IPS-NIHi7 (cell line): Measurements from ENCODE around the gene DOCK4.
"Not testable (repeated sequence)": the region's sequence is repeated elsewhere in the genome, so short reads cannot be mapped to it uniquely, and the experiment has no call there.

Experiments
- DNase-seq: peaks from one replicate; pipeline ENCODE4 v3.0.0; 2012; ENCODE audit warnings: mixed read lengths; ENCODE audit errors: extremely low spot score

DOCK4 gene

DNA sequence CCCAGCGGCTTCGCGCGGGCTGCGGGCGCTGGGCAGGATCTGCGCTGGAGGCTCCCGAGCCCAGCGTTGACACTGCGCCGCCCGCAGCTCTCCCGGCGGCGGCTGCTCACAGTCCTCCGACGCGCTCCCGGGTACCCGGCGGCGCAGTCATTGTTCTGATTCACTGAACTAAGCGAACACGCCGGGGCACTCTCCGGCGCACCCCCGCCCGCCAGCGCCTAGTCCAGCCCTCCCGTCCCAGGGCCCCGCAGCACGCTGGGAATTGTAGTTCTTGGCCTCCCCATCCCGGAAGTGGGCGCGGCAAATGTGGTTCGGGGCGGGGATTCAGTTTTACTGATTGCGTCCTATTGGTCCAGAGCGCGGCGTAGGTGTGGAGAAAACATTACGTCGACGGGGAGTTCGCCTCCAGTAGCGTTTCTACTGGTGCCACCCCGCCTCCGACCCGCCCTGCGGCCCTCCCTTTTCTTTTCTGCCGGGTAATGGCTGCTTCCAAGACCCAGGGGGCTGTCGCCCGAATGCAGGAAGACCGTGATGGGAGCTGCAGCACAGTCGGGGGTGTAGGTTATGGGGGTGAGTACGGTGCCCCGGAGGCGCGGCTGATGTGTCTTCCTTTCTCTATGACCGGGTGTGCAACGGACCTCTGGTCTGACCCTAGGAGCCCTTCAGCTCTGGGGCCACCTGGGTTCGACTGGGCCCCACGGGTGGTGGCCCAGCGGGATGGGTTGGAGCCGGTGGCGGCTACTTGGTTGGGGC is at the start of gene DOCK4, which contains the start of gene ZNF277:
Gene DOCK4 (minus strand): TSS at position 162 of the 753 bp plus-strand sequence. CDS start 261 bp downstream, outside the sequence.
Gene ZNF277 (plus strand): TSS at position 458 of the 753 bp plus-strand sequence. CDS start 22 bp downstream, at position 480.
- DNase-seq, result peak; percentile 94

DNA sequence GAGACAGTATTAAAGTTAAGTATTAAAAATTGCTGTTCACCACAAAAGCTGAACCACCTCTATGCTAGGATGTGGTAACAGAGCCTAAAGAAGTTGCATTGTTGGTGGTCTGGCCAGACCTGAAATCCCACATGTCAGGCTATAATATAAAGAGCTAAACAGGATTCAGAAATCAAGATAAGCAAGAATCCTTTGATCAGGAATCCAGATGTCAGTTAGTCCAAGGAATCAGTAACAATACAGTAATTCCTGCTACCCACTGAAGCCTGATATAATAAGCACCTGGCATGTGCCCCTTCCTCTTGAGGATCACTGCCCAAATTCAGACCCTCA is 49.2 kb upstream of the DOCK4 start:
- no peak for DNase-seq

- no peak for DNase-seq
Observed at GRCh38 chr7:112254709-112255387, 48.6 kb upstream of the DOCK4 start.

GRCh38 chr7:112254156-112254555 is 48.0 kb upstream of the DOCK4 start:
- DNase-seq, result no peak

DNA sequence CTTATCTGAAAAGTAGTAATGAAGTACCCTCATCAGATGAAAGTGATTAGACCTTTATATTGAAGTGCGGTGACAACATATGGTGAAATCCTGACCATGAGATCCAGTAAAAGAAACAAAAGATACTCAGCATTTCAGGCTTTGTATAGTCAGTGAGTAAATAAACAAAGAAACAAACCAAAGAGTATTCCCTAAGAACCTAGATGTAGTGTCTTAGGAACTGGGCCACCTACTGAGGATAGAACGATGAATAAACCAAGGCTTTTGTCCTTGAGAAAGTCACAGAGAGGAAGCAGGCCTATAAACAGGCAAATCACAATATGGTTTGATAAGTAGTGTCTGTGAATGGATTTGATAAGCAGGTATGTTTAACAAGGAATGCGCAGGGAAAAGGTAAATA is 46.5 kb upstream of the DOCK4 start:
- no peak for DNase-seq

DNA sequence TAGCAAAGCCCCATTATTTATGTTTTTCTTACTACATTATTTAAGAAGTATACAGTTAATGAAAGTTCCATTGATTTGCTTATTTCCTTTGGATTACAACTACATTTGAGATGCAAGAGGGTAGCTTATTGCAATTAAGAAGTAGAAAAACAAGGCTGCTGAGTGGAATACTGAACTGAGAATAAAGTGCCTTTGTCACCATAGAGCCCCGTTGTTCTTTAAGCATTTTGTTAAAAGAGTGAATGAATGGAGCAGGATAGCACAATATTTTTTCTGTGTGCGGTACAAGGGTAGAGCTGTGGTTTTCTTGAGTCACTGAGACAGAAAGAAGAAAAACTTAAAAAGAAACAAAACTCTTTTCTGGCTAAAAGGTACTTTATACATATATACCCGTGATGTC is 45.9 kb upstream of the DOCK4 start:
- no peak for DNase-seq

GRCh38 chr7:112249967-112250366 is 43.8 kb upstream of the DOCK4 start:
- not testable (repeated sequence) for DNase-seq

- DNase-seq, result no peak
Observed at GRCh38 chr7:112248598-112248997, 42.4 kb upstream of the DOCK4 start.

DNA sequence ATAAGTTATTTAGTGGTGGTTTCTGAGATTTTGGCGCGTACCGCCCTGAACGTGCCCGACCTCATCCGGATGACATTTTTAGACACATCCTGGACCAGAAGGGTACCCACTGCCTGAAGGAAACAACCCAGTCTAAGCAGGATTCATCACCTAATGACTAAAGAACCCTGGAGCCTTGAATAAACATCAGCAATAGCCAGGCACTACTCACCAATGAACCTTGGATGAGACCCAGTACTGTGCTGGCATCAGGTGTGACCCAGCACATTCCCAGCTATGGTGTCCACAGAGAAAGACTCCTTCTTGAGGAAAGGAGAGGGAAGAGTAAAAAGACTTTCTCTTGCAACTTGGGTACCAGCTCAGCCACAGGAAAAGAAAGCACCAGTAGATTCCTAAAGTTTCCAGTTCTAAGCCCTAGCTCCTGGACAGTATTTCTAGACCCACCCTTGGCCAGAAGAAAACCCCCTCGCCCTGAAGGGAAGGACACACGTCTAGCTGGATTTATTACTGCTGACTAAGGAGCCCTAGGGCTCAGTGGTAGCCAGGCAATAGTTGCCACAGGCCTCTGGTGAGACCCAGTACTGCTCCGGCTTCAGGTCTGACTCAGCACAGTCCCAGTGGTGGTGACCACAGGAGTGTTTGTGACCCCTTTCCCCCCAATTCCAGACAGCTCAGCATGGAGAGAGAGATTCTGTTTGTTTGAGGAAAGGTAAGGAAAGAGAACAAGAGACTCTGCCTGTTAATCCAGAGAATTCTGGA is 32.8 kb upstream of the DOCK4 start:
- DNase-seq, result no peak

DNA sequence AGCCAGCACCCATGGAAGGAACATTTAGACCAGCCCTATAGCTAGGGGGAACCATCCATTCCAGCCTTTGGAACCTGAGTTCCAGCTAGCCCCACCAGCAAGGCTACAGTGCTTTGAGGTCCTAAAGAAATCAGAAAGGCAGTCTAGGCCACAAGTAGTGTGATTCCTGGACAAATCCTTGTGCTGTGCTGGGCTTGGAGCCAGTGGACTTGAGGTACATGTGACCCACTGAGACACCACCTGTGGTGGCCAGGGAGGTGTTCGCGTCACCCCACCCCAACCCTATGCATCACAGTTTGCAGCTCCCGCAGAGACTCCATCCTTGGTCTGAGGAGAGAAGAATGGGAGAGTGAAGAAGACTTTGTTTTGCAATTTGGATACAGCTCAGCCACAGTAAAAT is 32.1 kb upstream of the DOCK4 start:
- no peak for DNase-seq

DNA sequence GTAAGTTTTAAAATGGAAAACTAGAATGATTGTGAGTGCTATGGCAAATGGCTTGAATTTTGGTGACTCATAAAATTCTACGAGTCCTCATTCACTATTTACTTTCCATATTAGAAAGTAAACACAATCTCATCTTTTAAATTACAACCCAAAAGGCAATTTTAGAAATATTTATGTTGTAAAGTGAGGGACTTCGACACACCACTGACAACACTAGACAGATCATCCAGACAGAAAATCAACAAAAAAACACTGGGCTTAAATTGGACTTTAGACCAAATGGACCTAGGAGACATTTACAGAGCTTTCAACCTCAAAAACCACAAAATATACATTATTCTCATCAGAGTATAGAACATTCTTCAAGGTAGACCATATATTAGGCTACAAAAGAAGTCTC is 30.4 kb upstream of the DOCK4 start:
- no peak for DNase-seq

GRCh38 chr7:112234147-112234546 is 27.9 kb upstream of the DOCK4 start:
- no peak for DNase-seq

DNA sequence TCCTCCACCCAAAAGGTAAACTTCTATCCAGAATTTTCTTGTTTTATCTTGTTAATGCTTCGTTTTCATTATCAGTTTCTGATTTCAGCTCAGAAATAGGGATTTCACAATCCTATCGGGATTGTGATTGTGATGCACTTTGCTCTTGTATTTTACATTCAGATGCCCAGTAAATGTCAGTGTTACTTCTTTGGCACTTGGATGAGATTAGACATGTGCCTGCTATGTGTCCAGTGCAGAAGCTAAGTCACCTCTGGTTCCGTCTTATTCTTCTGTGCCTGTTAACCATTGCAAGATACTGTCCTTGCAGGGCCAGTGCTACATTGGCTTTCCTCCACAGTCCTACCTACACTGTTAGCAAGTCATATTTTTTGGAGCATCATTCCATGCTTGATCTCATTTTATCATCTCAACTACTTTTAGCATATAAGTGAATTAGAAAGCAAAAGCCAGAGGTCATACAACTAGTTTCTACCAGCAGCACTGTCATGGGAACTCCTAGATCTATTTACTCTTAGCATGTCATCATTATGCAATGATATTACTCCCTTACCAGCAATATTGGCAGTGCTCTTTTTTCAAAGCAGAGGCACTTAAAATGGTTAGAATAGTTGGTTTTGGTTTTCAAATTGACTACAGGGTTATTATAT is 27.0 kb upstream of the DOCK4 start:
- no peak for DNase-seq

DNA sequence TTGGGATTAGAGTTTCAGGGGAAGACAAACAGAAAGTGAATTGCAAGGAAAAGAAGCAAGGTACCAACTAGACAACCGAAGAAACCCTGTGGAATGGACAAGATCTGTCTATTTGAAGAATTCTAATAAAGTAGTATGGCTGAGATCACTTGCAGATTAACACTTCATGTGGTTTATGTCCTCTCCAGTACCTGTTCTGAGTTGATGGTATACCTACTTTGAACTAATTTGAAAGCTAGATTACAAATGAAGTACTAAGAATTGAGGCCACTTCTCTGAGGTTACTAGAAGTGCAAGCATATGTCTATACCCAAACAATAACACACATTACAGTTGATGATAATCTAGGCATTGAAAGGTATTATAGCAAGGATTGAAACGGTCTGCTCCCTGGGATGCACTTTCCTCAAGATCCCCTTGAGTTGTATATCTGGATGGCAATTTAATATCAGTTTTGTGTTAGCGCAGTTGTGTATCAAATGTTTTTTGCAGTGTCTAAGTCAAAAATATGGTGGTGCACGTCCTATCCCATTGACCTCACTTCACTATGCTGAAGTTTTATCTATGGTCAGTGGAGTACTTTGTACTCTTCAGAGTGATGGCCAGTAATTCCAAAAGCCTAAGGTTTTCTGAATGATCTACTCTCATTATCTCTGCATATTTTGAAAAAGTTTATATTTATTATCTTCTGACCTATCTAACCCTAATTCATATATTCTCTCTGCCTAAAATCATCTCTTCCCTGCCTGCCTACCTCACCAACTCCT is 26.2 kb upstream of the DOCK4 start:
- no peak for DNase-seq

GRCh38 chr7:112228632-112229031 is 22.4 kb upstream of the DOCK4 start:
- DNase-seq, result no peak

DNA sequence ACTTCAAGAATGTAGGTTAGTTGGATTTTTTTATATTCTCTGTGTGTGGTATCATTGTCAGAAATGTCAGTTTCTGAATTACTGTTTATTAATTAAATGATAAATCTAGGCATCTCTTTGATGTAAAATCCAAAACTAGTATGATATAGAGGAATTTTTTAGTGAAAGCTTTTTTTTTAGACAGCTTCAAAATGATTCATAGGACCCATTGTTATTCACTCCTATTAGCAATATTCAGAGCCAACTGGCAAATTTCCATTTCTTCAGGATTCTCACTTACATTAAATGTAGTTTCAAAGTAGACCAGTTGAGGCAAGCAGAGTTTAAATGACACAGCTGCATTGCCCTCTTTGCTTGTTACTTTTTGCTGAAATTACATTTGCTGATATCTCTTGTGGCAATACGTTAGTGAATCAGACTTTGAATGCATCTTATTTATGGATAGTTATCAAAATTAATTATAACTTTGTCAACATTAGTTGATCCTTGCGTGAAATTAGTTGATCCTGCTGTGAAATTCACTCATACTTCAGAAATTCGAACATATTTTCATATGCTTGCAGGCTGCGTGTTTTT is 20.6 kb upstream of the DOCK4 start:
- no peak for DNase-seq

GRCh38 chr7:112225006-112225405 is 18.8 kb upstream of the DOCK4 start:
- DNase-seq, result no peak

DNA sequence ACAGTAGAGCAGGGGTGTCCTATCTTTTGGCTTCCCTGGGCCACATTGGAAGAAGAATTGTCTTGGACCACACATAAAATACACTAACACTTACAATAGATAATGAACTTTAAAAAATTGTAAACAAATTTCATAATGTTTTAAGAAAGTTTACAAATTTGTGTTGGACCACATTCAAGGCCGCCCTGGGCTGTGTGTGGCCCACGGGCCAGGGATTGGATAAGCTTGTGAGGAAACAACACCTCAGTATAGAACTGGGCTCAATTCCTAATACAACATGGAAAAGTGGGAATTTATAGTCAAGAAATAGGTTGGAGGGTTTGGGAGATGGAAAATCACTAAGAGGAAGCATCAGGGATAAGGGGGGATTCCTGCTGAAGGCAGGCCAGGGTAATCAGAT is 18.0 kb upstream of the DOCK4 start:
- DNase-seq, result no peak

DNA sequence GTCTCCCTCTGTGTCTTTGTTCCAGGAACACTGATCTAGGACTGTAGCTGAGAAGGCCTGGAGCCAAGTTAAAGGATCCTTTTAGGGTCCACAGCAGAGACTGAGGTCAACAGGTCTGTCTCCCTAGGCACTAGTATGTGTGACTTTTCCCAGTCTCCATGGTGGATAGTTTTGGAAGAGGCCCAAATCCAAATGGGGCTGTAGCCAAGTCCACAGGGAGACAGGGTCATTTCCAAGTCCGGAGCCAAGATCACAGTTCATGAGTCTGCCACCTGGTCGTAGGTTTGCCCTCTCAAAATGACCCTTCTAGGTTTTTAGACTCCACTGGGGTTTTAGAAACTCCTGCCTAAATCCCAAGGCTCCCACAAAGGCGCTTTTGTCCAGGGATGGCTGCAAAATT is 17.1 kb upstream of the DOCK4 start:
- no peak for DNase-seq

GRCh38 chr7:112220877-112221434 is 14.8 kb upstream of the DOCK4 start:
- DNase-seq, result no peak

DNA sequence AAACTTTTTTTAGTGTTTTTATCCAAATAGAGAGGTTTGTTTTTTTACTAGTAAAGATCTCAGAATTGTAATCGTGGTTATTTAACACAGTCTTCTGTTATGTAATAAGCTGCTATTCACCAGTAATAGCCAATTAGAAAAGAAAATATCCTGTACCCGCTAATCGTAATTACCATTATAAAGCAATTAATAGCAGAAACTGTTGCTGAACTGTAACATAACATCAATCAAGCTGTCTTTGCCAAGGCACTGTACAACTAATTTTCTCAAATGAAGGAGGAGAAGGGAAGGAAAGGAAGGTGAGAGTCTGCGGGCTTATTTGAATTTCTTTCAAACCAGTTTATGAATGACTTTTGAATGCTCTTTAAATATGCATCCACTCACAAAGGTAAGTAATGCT is 9.6 kb upstream of the DOCK4 start:
- DNase-seq, result no peak
